DND-41 (cell line): ENCODE results near the gene TK2.

Experiments used
- EZH2 ChIP-seq: IDR thresholded peaks from 3 replicates; pipeline ENCODE4 v1.6.1; 2012; ENCODE audit warnings: borderline replicate concordance, low read depth, mild to moderate bottlenecking, moderate library complexity, low read length, inconsistent platforms; ENCODE audit not compliant: severe bottlenecking
- TF ChIP-seq, protein P1 (sequence below): IDR thresholded peaks from 2 replicates; pipeline ENCODE4 v1.5.1; 2012; ENCODE audit warnings: borderline replicate concordance, low read length, moderate library complexity, mild to moderate bottlenecking; ENCODE audit not compliant: poor library complexity, severe bottlenecking; ENCODE audit errors: extremely low read depth

DNA sequence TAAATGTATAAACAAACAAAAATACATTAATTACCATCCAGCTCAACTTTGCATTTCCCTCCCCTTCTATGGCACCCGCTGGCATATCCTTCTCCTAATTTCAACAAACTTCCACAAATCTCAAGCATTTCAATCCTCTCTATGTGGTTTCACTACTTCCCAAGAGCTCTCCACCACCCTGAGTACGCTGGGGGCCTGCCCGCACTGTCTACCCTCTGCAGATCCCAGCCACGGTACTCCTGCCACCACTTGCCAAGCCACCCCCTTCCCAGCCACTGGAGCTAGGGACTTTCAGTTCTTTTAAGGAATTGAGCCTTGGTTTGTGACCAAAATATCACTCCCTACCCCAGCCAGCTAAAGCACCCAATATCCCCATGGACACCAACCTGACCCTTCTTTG is 1.9 kb downstream of the TK2 start:
- TF ChIP-seq, protein P1, sequence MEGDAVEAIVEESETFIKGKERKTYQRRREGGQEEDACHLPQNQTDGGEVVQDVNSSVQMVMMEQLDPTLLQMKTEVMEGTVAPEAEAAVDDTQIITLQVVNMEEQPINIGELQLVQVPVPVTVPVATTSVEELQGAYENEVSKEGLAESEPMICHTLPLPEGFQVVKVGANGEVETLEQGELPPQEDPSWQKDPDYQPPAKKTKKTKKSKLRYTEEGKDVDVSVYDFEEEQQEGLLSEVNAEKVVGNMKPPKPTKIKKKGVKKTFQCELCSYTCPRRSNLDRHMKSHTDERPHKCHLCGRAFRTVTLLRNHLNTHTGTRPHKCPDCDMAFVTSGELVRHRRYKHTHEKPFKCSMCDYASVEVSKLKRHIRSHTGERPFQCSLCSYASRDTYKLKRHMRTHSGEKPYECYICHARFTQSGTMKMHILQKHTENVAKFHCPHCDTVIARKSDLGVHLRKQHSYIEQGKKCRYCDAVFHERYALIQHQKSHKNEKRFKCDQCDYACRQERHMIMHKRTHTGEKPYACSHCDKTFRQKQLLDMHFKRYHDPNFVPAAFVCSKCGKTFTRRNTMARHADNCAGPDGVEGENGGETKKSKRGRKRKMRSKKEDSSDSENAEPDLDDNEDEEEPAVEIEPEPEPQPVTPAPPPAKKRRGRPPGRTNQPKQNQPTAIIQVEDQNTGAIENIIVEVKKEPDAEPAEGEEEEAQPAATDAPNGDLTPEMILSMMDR = no peak
- no peak for TF ChIP-seq EZH2
